ENCODE data around the gene UBA7.

Gene UBA7

GRCh38 chr3:49841806-49842205 is 28.1 kb upstream of the UBA7 start:
- H3K4me3 ChIP-seq (ENCODE audit: insufficient read depth in 1 of 2, low read depth in 1 of 2, low read length in 2 of 2): no peak overlapping the region
- WGBS: 96% methylated on average over 7 of the region's 7 CpGs
- no peak overlapping the region for H3K9ac ChIP-seq (ENCODE audit: low read length)
- H3K79me1 ChIP-seq (replicated peaks; ENCODE audit: low read length, poor library complexity, severe bottlenecking): no peaks in the 10 kb centered on the region
- H3K27ac ChIP-seq (ENCODE audit: low read length, poor library complexity, severe bottlenecking): no peak overlapping the region
- H2BK5ac ChIP-seq (ENCODE audit: low read depth, low read length, poor library complexity, severe bottlenecking): no peak overlapping the region
- peaks cover 6% of the 10 kb centered on the region for H3K4me1 ChIP-seq (ENCODE audit: control insufficient read depth, insufficient read depth, low read depth, low read length)
- no peak overlapping the region for H2BK12ac ChIP-seq (ENCODE audit: low read length in 2 of 2)
- no peak overlapping the region for H2BK120ac ChIP-seq (ENCODE audit: low read depth, low read length)
- H3K23ac ChIP-seq (ENCODE audit: low read length in 2 of 2): no peak overlapping the region
- H3K36me3 ChIP-seq (ENCODE audit: control insufficient read depth in 1 of 2, insufficient read depth in 2 of 2, low read depth in 1 of 2, low read length in 2 of 2): peaks cover 15 to 20% of the 10 kb centered on the region in 2 experiments
- no peak for DNase-seq
- H3K9me3 ChIP-seq (ENCODE audit: control insufficient read depth, low read length): no peaks in the 10 kb centered on the region
- no peak overlapping the region for H3K4ac ChIP-seq (ENCODE audit: low read depth in 1 of 2, low read length in 2 of 2)
- H4K91ac ChIP-seq (ENCODE audit: low read length): no peak overlapping the region
- H2AFZ ChIP-seq (ENCODE audit: low read depth, low read length): no peak overlapping the region
- H3K27me3 ChIP-seq (ENCODE audit: control insufficient read depth in 1 of 2, insufficient read depth in 1 of 2, low read length in 2 of 2): no peaks in the 10 kb centered on the region
- no peak overlapping the region for H3K4me2 ChIP-seq (ENCODE audit: low read length, poor library complexity, severe bottlenecking)
- H2BK15ac ChIP-seq (ENCODE audit: low read depth, poor library complexity, severe bottlenecking): no peak overlapping the region
- no peak overlapping the region for H4K8ac ChIP-seq (ENCODE audit: low read length)
- no peak overlapping the region for H3K14ac ChIP-seq (ENCODE audit: low read length in 2 of 2)
- no peak overlapping the region for H3K18ac ChIP-seq (ENCODE audit: low read depth in 1 of 2, low read length in 2 of 2)
- no peak overlapping the region for H2AK5ac ChIP-seq (ENCODE audit: low read length, severe bottlenecking)

GRCh38 chr3:49841126-49841696 is 27.5 kb upstream of the UBA7 start:
- H3K4me1 ChIP-seq (ENCODE audit: control insufficient read depth, insufficient read depth, low read depth, low read length): peaks cover 6% of the 10 kb centered on the region
- no peak overlapping the region for H3K27ac ChIP-seq (ENCODE audit: low read length, poor library complexity, severe bottlenecking)
- peaks cover 13 to 20% of the 10 kb centered on the region in 2 experiments for H3K36me3 ChIP-seq (ENCODE audit: control insufficient read depth in 1 of 2, insufficient read depth in 2 of 2, low read depth in 1 of 2, low read length in 2 of 2)
- no peaks in the 10 kb centered on the region for H3K9me3 ChIP-seq (ENCODE audit: control insufficient read depth, low read length)
- H3K4me3 ChIP-seq (ENCODE audit: insufficient read depth in 1 of 2, low read depth in 1 of 2, low read length in 2 of 2): no peak overlapping the region
- no peaks in the 10 kb centered on the region for H3K27me3 ChIP-seq (ENCODE audit: control insufficient read depth in 1 of 2, insufficient read depth in 1 of 2, low read length in 2 of 2)
- peak; percentile 25 for DNase-seq
- no peak overlapping the region for H2AK5ac ChIP-seq (ENCODE audit: low read length, severe bottlenecking)
- no peak overlapping the region for H4K91ac ChIP-seq (ENCODE audit: low read length)
- H4K8ac ChIP-seq (ENCODE audit: low read length): no peak overlapping the region
- no peak overlapping the region for H2BK5ac ChIP-seq (ENCODE audit: low read depth, low read length, poor library complexity, severe bottlenecking)
- H3K9ac ChIP-seq (ENCODE audit: low read length): peak overlapping the region; percentile 2
- H3K4ac ChIP-seq (ENCODE audit: low read depth in 1 of 2, low read length in 2 of 2): no peak overlapping the region
- H3K23ac ChIP-seq (ENCODE audit: low read length in 2 of 2): no peak overlapping the region
- H3K79me1 ChIP-seq (replicated peaks; ENCODE audit: low read length, poor library complexity, severe bottlenecking): no peaks in the 10 kb centered on the region
- H2AFZ ChIP-seq (ENCODE audit: low read depth, low read length): no peak overlapping the region
- no peak overlapping the region for H3K14ac ChIP-seq (ENCODE audit: low read length in 2 of 2)
- no peak overlapping the region for H2BK12ac ChIP-seq (ENCODE audit: low read length in 2 of 2)
- H3K18ac ChIP-seq (ENCODE audit: low read depth in 1 of 2, low read length in 2 of 2): no peak overlapping the region
- no peak overlapping the region for H2BK120ac ChIP-seq (ENCODE audit: low read depth, low read length)
- no peak overlapping the region for H2BK15ac ChIP-seq (ENCODE audit: low read depth, poor library complexity, severe bottlenecking)
- H3K4me2 ChIP-seq (ENCODE audit: low read length, poor library complexity, severe bottlenecking): no peak overlapping the region

- H3K79me1 ChIP-seq (replicated peaks; ENCODE audit: low read length, poor library complexity, severe bottlenecking): no peaks in the 10 kb centered on the region
- H3K4me3 ChIP-seq (ENCODE audit: insufficient read depth in 1 of 2, low read depth in 1 of 2, low read length in 2 of 2): no peak overlapping the region
- H3K18ac ChIP-seq (ENCODE audit: low read depth in 1 of 2, low read length in 2 of 2): no peak overlapping the region
- no peak overlapping the region for H4K8ac ChIP-seq (ENCODE audit: low read length)
- H4K91ac ChIP-seq (ENCODE audit: low read length): no peak overlapping the region
- H2AK5ac ChIP-seq (ENCODE audit: low read length, severe bottlenecking): no peak overlapping the region
- H3K27me3 ChIP-seq (ENCODE audit: control insufficient read depth in 1 of 2, insufficient read depth in 1 of 2, low read length in 2 of 2): no peaks in the 10 kb centered on the region
- H3K9ac ChIP-seq (ENCODE audit: low read length): peak overlapping the region; percentile 2
- no peak overlapping the region for H3K27ac ChIP-seq (ENCODE audit: low read length, poor library complexity, severe bottlenecking)
- H2BK5ac ChIP-seq (ENCODE audit: low read depth, low read length, poor library complexity, severe bottlenecking): no peak overlapping the region
- 86% methylated on average over 2 of the region's 2 CpGs for WGBS
- H2BK15ac ChIP-seq (ENCODE audit: low read depth, poor library complexity, severe bottlenecking): no peak overlapping the region
- no peak overlapping the region for H2BK12ac ChIP-seq (ENCODE audit: low read length in 2 of 2)
- H3K4ac ChIP-seq (ENCODE audit: low read depth in 1 of 2, low read length in 2 of 2): no peak overlapping the region
- peak overlapping the region; percentile 22 for H2BK120ac ChIP-seq (ENCODE audit: low read depth, low read length)
- H3K14ac ChIP-seq (ENCODE audit: low read length in 2 of 2): no peak overlapping the region
- no peak for DNase-seq
- H2AFZ ChIP-seq (ENCODE audit: low read depth, low read length): no peak overlapping the region
- H3K4me1 ChIP-seq (ENCODE audit: control insufficient read depth, insufficient read depth, low read depth, low read length): peaks cover 6% of the 10 kb centered on the region
- H3K23ac ChIP-seq (ENCODE audit: low read length in 2 of 2): no peak overlapping the region
- H3K36me3 ChIP-seq (ENCODE audit: control insufficient read depth in 1 of 2, insufficient read depth in 2 of 2, low read depth in 1 of 2, low read length in 2 of 2): peaks cover 10 to 20% of the 10 kb centered on the region in 2 experiments
- H3K4me2 ChIP-seq (ENCODE audit: low read length, poor library complexity, severe bottlenecking): no peak overlapping the region
- H3K9me3 ChIP-seq (ENCODE audit: control insufficient read depth, low read length): no peaks in the 10 kb centered on the region
Measured at GRCh38 chr3:49840388-49840787, 26.6 kb upstream of the UBA7 start.

GRCh38 chr3:49839193-49839809 is 25.5 kb upstream of the UBA7 start:
- Histone ChIP-seq H2AK5ac (ENCODE audit: low read length, severe bottlenecking) (no peak overlapping the region), H2AFZ (ENCODE audit: low read depth, low read length) (no peak overlapping the region), H3K23ac (ENCODE audit: low read length in 2 of 2) (no peak overlapping the region), H2BK5ac (ENCODE audit: low read depth, low read length, poor library complexity, severe bottlenecking) (no peak overlapping the region), H3K14ac (ENCODE audit: low read length in 2 of 2) (no peak overlapping the region), H3K9me3 (ENCODE audit: control insufficient read depth, low read length) (no peaks in the 10 kb centered on the region), H2BK12ac (ENCODE audit: low read length in 2 of 2) (peak overlapping the region in 1 of 2 experiments; percentile 12), H2BK120ac (ENCODE audit: low read depth, low read length) (no peak overlapping the region), H3K18ac (ENCODE audit: low read depth in 1 of 2, low read length in 2 of 2) (peak overlapping the region in 1 of 2 experiments; percentile 4), H3K27me3 (ENCODE audit: control insufficient read depth in 1 of 2, insufficient read depth in 1 of 2, low read length in 2 of 2) (no peaks in the 10 kb centered on the region), H3K79me1 (replicated peaks; ENCODE audit: low read length, poor library complexity, severe bottlenecking) (no peaks in the 10 kb centered on the region), H3K4me1 (ENCODE audit: control insufficient read depth, insufficient read depth, low read depth, low read length) (peaks cover 6% of the 10 kb centered on the region), H2BK15ac (ENCODE audit: low read depth, poor library complexity, severe bottlenecking) (no peak overlapping the region), H3K36me3 (ENCODE audit: control insufficient read depth in 1 of 2, insufficient read depth in 2 of 2, low read depth in 1 of 2, low read length in 2 of 2) (peaks cover 2 to 18% of the 10 kb centered on the region in 2 experiments), H3K4ac (ENCODE audit: low read depth in 1 of 2, low read length in 2 of 2) (peak overlapping the region in 1 of 2 experiments; percentile 14), H3K4me3 (ENCODE audit: insufficient read depth in 1 of 2, low read depth in 1 of 2, low read length in 2 of 2) (no peak overlapping the region), H4K91ac (ENCODE audit: low read length) (no peak overlapping the region), H3K9ac (ENCODE audit: low read length) (peak overlapping the region; percentile 34), H4K8ac (ENCODE audit: low read length) (peak overlapping the region; percentile 12), H3K27ac (ENCODE audit: low read length, poor library complexity, severe bottlenecking) (no peak overlapping the region), H3K4me2 (ENCODE audit: low read length, poor library complexity, severe bottlenecking) (no peak overlapping the region)
- WGBS: 51% methylated on average over 5 of the region's 6 CpGs
- DNase-seq: peak; percentile 80
